ENCODE data around the gene INTS1. TPM values are rescaled to one million over a fixed set of nuclear protein-coding genes. Genes with fewer than 3 reads are reported as not detected.

The INTS1 gene
- total RNA-seq, 4 donors from 2014 or later = 44.3 to 108 (median 78.8) TPM

GRCh38 chr7:1489336-1489735 lies 14.9 kb downstream of the INTS1 start:
- in situ Hi-C loops (cut with MboI; ENCODE audit: low sequenced_read_pairs in 4 of 4) = no loop called here
- no peak for ATAC-seq

GRCh38 chr7:1488016-1488415 lies 16.2 kb downstream of the INTS1 start:
- Histone ChIP-seq H3K4me1 (no peaks in the 10 kb centered on the region), H3K36me3 (peaks cover 0 to 90% of the 10 kb centered on the region in 2 donors), H3K27me3 (no peaks in the 10 kb centered on the region), H3K27ac (no peak overlapping the region), H3K9me3 (no peaks in the 10 kb centered on the region), H3K4me3 (no peak overlapping the region)
- no peak for ATAC-seq
- intact Hi-C loops (cut with DNase I; ENCODE audit: low total_unique reads) = no loop called here
- TF ChIP-seq POLR2A (IDR thresholded peaks at IDR 0.05) (no peak), CTCF (IDR thresholded peaks at IDR 0.05 in 4 of 5, conservative IDR thresholded peaks at IDR 0.05 in 1 of 5) (no peak)
- in situ Hi-C loops (cut with MboI; ENCODE audit: low sequenced_read_pairs in 4 of 4) = no loop called here
- DNase-seq = no peak

More at GRCh38 chr7:1489336-1489735, 14.9 kb downstream of the INTS1 start:
- no peak overlapping the region for H3K4me3 ChIP-seq
- intact Hi-C loops (cut with DNase I; ENCODE audit: low total_unique reads) = no loop called here
- TF ChIP-seq CTCF (IDR thresholded peaks at IDR 0.05 in 4 of 5, conservative IDR thresholded peaks at IDR 0.05 in 1 of 5) (no peak), POLR2A (IDR thresholded peaks at IDR 0.05) (no peak)
- no peaks in the 10 kb centered on the region for H3K9me3 ChIP-seq
- H3K36me3 ChIP-seq = peaks cover 0 to 90% of the 10 kb centered on the region in 2 donors
- H3K4me1 ChIP-seq = no peaks in the 10 kb centered on the region
- H3K27ac ChIP-seq = no peak overlapping the region
- DNase-seq = no peak
- H3K27me3 ChIP-seq = no peaks in the 10 kb centered on the region

GRCh38 chr7:1487466-1487865 lies 16.7 kb downstream of the INTS1 start:
- intact Hi-C loops (cut with DNase I; ENCODE audit: low total_unique reads) = no loop called here
- in situ Hi-C loops (cut with MboI; ENCODE audit: low sequenced_read_pairs in 4 of 4) = no loop called here
- Histone ChIP-seq H3K4me1 (no peaks in the 10 kb centered on the region), H3K27ac (no peak overlapping the region), H3K9me3 (no peaks in the 10 kb centered on the region), H3K4me3 (no peak overlapping the region), H3K27me3 (no peaks in the 10 kb centered on the region), H3K36me3 (peaks cover 0 to 95% of the 10 kb centered on the region in 2 donors)
- DNase-seq (no peak), ATAC-seq (no peak)
- no peak for TF ChIP-seq CTCF (IDR thresholded peaks at IDR 0.05 in 4 of 5, conservative IDR thresholded peaks at IDR 0.05 in 1 of 5)
- no peak for TF ChIP-seq POLR2A (IDR thresholded peaks at IDR 0.05)

GRCh38 chr7:1486571-1486970 lies 17.6 kb downstream of the INTS1 start:
- intact Hi-C loops (cut with DNase I; ENCODE audit: low total_unique reads) (no loop called here), in situ Hi-C loops (cut with MboI; ENCODE audit: low sequenced_read_pairs in 4 of 4) (no loop called here)
- DNase-seq (no peak), ATAC-seq (no peak)
- TF ChIP-seq CTCF (IDR thresholded peaks at IDR 0.05 in 4 of 5, conservative IDR thresholded peaks at IDR 0.05 in 1 of 5) (no peak), POLR2A (IDR thresholded peaks at IDR 0.05) (no peak)
- Histone ChIP-seq H3K9me3 (no peaks in the 10 kb centered on the region), H3K36me3 (peaks cover 0 to 95% of the 10 kb centered on the region in 2 donors), H3K4me3 (no peak overlapping the region), H3K27me3 (no peaks in the 10 kb centered on the region), H3K4me1 (no peaks in the 10 kb centered on the region), H3K27ac (no peak overlapping the region)

GRCh38 chr7:1485156-1485555 lies 19.0 kb downstream of the INTS1 start:
- H3K27me3 ChIP-seq = no peaks in the 10 kb centered on the region
- H3K9me3 ChIP-seq = no peaks in the 10 kb centered on the region
- DNase-seq = no peak
- no peak overlapping the region for H3K4me3 ChIP-seq
- intact Hi-C loops (cut with DNase I; ENCODE audit: low total_unique reads) = no loop called here
- H3K4me1 ChIP-seq = no peaks in the 10 kb centered on the region
- TF ChIP-seq POLR2A (IDR thresholded peaks at IDR 0.05) (no peak), CTCF (IDR thresholded peaks at IDR 0.05 in 4 of 5, conservative IDR thresholded peaks at IDR 0.05 in 1 of 5) (no peak)
- in situ Hi-C loops (cut with MboI; ENCODE audit: low sequenced_read_pairs in 4 of 4) = no loop called here
- no peak for ATAC-seq
- no peak overlapping the region for H3K27ac ChIP-seq
- peaks cover 0 to 98% of the 10 kb centered on the region in 2 donors for H3K36me3 ChIP-seq

Measured in gastrocnemius medialis (tissue), 4 donors.